ENCODE results near the gene DNAJC9. TPM values are rescaled to one million over a fixed set of nuclear protein-coding genes. Genes with fewer than 3 reads are reported as not detected.

DNAJC9 gene
- total RNA-seq, 1 experiment from 2014 or later: 72.9 TPM

DNA sequence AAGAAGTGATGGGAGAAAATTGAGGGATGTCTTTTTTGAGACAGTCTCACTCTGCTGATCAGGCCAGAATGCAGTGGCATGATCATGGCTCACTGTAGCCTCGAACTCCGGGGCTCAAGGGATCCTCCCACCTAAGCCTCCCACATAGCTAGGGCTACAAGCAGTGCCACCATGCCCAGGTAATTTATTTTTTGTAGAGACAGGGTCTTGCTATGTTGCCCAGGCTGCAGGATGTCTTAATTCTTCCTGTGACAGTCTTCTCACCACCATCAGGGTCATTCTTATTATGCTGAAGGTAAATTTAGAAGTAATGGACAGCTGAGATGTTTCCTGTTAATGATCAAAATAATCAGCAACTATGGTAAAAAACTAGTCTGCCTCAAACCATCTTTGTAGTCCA lies 7.1 kb downstream of the DNAJC9 start:
- Histone ChIP-seq H3K9me3 (ENCODE audit: low read depth, low read length, poor library complexity, severe bottlenecking) (no peaks in the 10 kb centered on the region), H3K27ac (ENCODE audit: low read depth, low read length, poor library complexity, severe bottlenecking) (no peak overlapping the region), H3K36me3 (ENCODE audit: insufficient read depth, low read length, poor library complexity, severe bottlenecking) (peaks cover 86% of the 10 kb centered on the region), H3K4me1 (ENCODE audit: insufficient read depth, low read length, poor library complexity, severe bottlenecking) (peaks cover 5% of the 10 kb centered on the region), H3K27me3 (replicated peaks; ENCODE audit: insufficient read depth, low read depth, low read length, poor library complexity) (no peaks in the 10 kb centered on the region), H3K4me3 (ENCODE audit: low read depth, low read length, poor library complexity, severe bottlenecking) (no peak overlapping the region)
- TF ChIP-seq, protein P1, sequence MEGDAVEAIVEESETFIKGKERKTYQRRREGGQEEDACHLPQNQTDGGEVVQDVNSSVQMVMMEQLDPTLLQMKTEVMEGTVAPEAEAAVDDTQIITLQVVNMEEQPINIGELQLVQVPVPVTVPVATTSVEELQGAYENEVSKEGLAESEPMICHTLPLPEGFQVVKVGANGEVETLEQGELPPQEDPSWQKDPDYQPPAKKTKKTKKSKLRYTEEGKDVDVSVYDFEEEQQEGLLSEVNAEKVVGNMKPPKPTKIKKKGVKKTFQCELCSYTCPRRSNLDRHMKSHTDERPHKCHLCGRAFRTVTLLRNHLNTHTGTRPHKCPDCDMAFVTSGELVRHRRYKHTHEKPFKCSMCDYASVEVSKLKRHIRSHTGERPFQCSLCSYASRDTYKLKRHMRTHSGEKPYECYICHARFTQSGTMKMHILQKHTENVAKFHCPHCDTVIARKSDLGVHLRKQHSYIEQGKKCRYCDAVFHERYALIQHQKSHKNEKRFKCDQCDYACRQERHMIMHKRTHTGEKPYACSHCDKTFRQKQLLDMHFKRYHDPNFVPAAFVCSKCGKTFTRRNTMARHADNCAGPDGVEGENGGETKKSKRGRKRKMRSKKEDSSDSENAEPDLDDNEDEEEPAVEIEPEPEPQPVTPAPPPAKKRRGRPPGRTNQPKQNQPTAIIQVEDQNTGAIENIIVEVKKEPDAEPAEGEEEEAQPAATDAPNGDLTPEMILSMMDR (conservative IDR thresholded peaks at IDR 0.05; ENCODE audit: low read depth, low read length): no peak
- TF ChIP-seq EZH2 (IDR thresholded peaks at IDR 0.05; ENCODE audit: borderline replicate concordance, low read depth, low read length, poor library complexity, severe bottlenecking): no peak
- CTCF ChIA-PET: no interaction called here
- no peak for DNase-seq (ENCODE audit: low spot score)
- no TSS peak for BruUV-seq (replicated peaks)
- intact Hi-C loops (cut with micrococcal nuclease; ENCODE audit: unreplicated experiment): no loop called here
- POLR2A ChIA-PET (ENCODE audit: low non-redundant PET): interaction anchor here (0.6 kb wide), 1 partner anchor 16 kb away, joined by 4 read pairs; no protein-coding TSS in a partner anchor

DNA sequence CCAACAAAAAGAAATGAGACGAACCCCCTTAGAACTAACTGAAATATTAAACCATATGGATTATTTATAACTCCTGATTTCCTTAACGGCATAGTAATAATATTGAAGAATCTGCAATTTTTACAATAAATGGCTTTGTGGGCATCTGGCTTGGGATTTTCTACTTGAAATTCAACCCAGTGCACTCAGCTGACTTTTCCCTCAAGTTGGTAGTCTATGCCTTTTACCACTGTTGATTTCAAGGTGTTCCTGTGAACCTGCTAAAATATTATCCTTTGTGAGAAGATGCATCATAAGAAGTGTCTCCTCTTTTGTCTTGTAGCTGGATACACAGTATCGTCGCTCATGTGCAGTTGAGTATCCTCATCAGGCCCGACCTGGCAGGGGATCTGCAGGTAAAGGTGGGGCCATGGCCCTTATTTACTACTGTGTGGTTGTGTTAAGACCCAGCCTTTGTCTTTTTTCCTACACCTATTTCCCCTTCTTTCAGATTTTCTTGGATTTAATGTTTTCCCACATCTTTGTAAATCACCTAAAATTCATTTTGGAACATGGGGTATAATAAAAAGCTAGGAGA lies 8.0 kb downstream of the DNAJC9 start:
- intact Hi-C loops (cut with micrococcal nuclease; ENCODE audit: unreplicated experiment): no loop called here
- Histone ChIP-seq H3K27me3 (replicated peaks; ENCODE audit: insufficient read depth, low read depth, low read length, poor library complexity) (no peaks in the 10 kb centered on the region), H3K4me1 (ENCODE audit: insufficient read depth, low read length, poor library complexity, severe bottlenecking) (no peaks in the 10 kb centered on the region), H3K27ac (ENCODE audit: low read depth, low read length, poor library complexity, severe bottlenecking) (no peak overlapping the region), H3K4me3 (ENCODE audit: low read depth, low read length, poor library complexity, severe bottlenecking) (no peak overlapping the region), H3K36me3 (ENCODE audit: insufficient read depth, low read length, poor library complexity, severe bottlenecking) (peaks cover 84% of the 10 kb centered on the region), H3K9me3 (ENCODE audit: low read depth, low read length, poor library complexity, severe bottlenecking) (no peaks in the 10 kb centered on the region)
- TF ChIP-seq EZH2 (IDR thresholded peaks at IDR 0.05; ENCODE audit: borderline replicate concordance, low read depth, low read length, poor library complexity, severe bottlenecking): no peak
- TF ChIP-seq, protein P1 (conservative IDR thresholded peaks at IDR 0.05; ENCODE audit: low read depth, low read length): no peak
- no peak for DNase-seq (ENCODE audit: low spot score)
- BruUV-seq (replicated peaks): no TSS peak
- ChIA-PET POLR2A (ENCODE audit: low non-redundant PET) (no interaction called here), CTCF (no interaction called here)

DNA sequence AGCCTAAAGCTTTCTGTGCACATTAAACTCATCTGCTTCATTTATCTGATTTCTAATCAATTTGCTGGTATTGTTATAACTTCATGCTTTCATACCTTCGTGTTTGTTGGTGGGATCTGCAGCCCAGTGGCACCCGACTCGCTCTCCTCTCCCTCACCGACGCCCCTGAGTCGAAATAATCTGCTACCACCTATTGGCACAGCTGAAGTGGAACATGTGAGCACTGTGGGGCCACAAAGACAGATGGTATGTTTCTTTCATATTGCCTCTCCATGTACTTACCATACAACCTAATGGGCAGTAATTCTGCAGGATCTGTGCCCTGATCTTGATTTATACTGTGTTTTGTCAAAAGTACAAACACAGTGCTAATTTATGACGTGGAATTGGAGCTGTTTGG lies 12.4 kb downstream of the DNAJC9 start:
- Histone ChIP-seq H3K4me3 (ENCODE audit: low read depth, low read length, poor library complexity, severe bottlenecking) (no peak overlapping the region), H3K36me3 (ENCODE audit: insufficient read depth, low read length, poor library complexity, severe bottlenecking) (peaks cover 57% of the 10 kb centered on the region), H3K9me3 (ENCODE audit: low read depth, low read length, poor library complexity, severe bottlenecking) (no peaks in the 10 kb centered on the region), H3K27me3 (replicated peaks; ENCODE audit: insufficient read depth, low read depth, low read length, poor library complexity) (no peaks in the 10 kb centered on the region), H3K27ac (ENCODE audit: low read depth, low read length, poor library complexity, severe bottlenecking) (no peak overlapping the region), H3K4me1 (ENCODE audit: insufficient read depth, low read length, poor library complexity, severe bottlenecking) (no peaks in the 10 kb centered on the region)
- BruUV-seq (replicated peaks): no TSS peak
- no peak for DNase-seq (ENCODE audit: low spot score)
- POLR2A ChIA-PET (ENCODE audit: low non-redundant PET): no interaction called here
- intact Hi-C loops (cut with micrococcal nuclease; ENCODE audit: unreplicated experiment): no loop called here
- CTCF ChIA-PET: no interaction called here
- TF ChIP-seq, protein P1 (conservative IDR thresholded peaks at IDR 0.05; ENCODE audit: low read depth, low read length): no peak
- TF ChIP-seq EZH2 (IDR thresholded peaks at IDR 0.05; ENCODE audit: borderline replicate concordance, low read depth, low read length, poor library complexity, severe bottlenecking): no peak

Measured in A673 (cell line).